Thyroid gland (tissue), 4 donors: ENCODE data around the gene IFT22. TPM values are rescaled to one million over a fixed set of nuclear protein-coding genes. Genes with fewer than 3 reads are reported as not detected.
"Not testable (repeated sequence)": the region's sequence is repeated elsewhere in the genome, so short reads cannot be mapped to it uniquely, and the experiment has no call there.

Source experiments
- DNase-seq, 2 donors: peaks; one replicate each; pipeline ENCODE4 v3.0.0-alpha.2; 2019
- H3K27ac ChIP-seq, 3 donors: fragments of 200-600 bp; sonication (generic); 1 replicate in 2 of 3; 2 replicates in 1 of 3; pipeline ENCODE4 v1.5.1; 2016 to 2019; ENCODE audit warnings: mild to moderate bottlenecking in 1 of 3, moderate library complexity in 1 of 3
- H3K27me3 ChIP-seq: fragments of 200-600 bp; sonication (generic); one replicate; pipeline ENCODE4 v1.5.1; 2019
- H3K36me3 ChIP-seq, 2 donors: fragments of 200-600 bp; sonication (generic); one replicate each; pipeline ENCODE4 v1.5.1; 2016 to 2019
- H3K4me1 ChIP-seq, 2 donors: fragments of 200-600 bp; sonication (generic); one replicate each; pipeline ENCODE4 v1.5.1; 2017 to 2019
- H3K4me3 ChIP-seq, 3 donors: fragments of 200-600 bp; sonication (generic); replicated peaks in 1 of 3; 1 replicate in 2 of 3; 2 replicates in 1 of 3; pipeline ENCODE4 v1.5.1; 2016; ENCODE audit warnings: mild to moderate bottlenecking in 1 of 3
- H3K9me3 ChIP-seq: fragments of 200-600 bp; sonication (generic); one replicate; pipeline ENCODE4 v1.5.1; 2017
- POLR2A ChIP-seq, 2 donors: fragments of 450-650 bp; IDR thresholded peaks; one replicate each; pipeline ENCODE4 v1.6.1; 2017; ENCODE audit warnings: antibody characterized with exemption in 2 of 2, mild to moderate bottlenecking in 2 of 2, moderate library complexity in 1 of 2
- WGBS, 2 donors: methylation state at CpG; one replicate each; pipeline ENCODE4 v1.1.5; 2017; 5-methylcytosine and 5-hydroxymethylcytosine counted together
- intact Hi-C: fragments of 100-400 bp; cut with DNase I; formaldehyde crosslinking; loops from one replicate; pipeline ENCODE4 v1.15.1; 2023
- total RNA-seq, 4 donors: library from RNA; depleted of rRNA; stranded (reverse); fragments of >200 nt; gene quantifications; one replicate each; pipeline ENCODE4 v1.2.3, GENCODE V29; 2016
- TF ChIP-seq, protein P1 (sequence below), 6 experiments: fragments of 200-600 bp in 3 of 6; fragments of 450-650 bp in 3 of 6; sonication (generic) in 3 of 6; IDR thresholded peaks; one replicate each; pipeline ENCODE4 v1.5.1; 2016 to 2019; ENCODE audit warnings: antibody characterized with exemption in 6 of 6, mild to moderate bottlenecking in 2 of 6, inconsistent platforms in 1 of 6, moderate library complexity in 1 of 6

Gene IFT22
- total RNA-seq, 4 donors from 2014 or later, result 48.2 to 57.2 (median 55.4) TPM

DNA sequence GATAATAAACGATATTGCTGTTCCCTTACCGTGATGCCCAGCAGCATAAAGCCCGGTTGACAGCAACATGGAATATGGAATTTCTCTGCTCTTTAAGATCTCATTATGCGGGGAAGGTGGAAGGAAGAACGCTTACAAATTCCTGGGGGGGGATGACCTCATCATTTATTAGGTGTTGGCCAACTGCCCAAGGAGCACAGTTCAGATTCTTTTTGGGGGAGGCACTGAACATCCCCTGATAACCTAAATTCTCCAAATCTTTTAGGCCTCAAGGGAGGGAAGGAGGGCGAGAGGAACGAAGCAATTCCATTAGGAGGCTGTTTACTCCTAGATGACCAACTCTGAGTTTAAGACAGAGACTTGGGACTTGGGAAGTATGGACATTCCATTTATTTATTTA lies 35.8 kb upstream of the IFT22 start:
- intact Hi-C loops, result no loop called here
- no peak for DNase-seq
- H3K36me3 ChIP-seq, result no peaks in the 10 kb centered on the region
- WGBS, 2 donors, result 79 to 82% methylated on average over 7 of the region's 7 CpGs
- no peaks in the 10 kb centered on the region for H3K9me3 ChIP-seq
- no peak for TF ChIP-seq POLR2A (IDR thresholded peaks at IDR 0.05)
- TF ChIP-seq, protein P1, sequence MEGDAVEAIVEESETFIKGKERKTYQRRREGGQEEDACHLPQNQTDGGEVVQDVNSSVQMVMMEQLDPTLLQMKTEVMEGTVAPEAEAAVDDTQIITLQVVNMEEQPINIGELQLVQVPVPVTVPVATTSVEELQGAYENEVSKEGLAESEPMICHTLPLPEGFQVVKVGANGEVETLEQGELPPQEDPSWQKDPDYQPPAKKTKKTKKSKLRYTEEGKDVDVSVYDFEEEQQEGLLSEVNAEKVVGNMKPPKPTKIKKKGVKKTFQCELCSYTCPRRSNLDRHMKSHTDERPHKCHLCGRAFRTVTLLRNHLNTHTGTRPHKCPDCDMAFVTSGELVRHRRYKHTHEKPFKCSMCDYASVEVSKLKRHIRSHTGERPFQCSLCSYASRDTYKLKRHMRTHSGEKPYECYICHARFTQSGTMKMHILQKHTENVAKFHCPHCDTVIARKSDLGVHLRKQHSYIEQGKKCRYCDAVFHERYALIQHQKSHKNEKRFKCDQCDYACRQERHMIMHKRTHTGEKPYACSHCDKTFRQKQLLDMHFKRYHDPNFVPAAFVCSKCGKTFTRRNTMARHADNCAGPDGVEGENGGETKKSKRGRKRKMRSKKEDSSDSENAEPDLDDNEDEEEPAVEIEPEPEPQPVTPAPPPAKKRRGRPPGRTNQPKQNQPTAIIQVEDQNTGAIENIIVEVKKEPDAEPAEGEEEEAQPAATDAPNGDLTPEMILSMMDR (IDR thresholded peaks at IDR 0.05), result no peak
- no peak overlapping the region for H3K27ac ChIP-seq
- no peak overlapping the region for H3K4me3 ChIP-seq
- H3K27me3 ChIP-seq, result no peaks in the 10 kb centered on the region
- H3K4me1 ChIP-seq, result peaks cover 0 to 1% of the 10 kb centered on the region in 2 donors

DNA sequence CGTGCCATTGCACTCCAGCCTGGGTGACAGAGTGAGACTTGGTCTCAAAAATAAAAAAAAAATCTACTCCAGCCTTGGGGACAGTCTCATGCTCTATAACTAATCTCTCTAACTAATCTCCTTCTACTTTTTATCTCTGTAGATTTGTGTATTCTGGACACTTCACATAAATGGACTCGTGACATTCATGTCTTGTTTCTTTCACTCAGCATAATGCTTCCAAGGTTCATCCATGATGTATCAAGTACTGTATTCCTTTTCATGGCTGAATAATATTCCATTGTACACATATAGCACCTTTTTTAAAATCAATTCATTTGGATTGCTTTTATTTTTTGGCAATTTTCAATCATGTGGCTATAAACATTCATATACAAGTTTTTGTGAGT lies 31.3 kb upstream of the IFT22 start:
- no peak for TF ChIP-seq POLR2A (IDR thresholded peaks at IDR 0.05)
- TF ChIP-seq, protein P1 (IDR thresholded peaks at IDR 0.05), result no peak
- no peaks in the 10 kb centered on the region for H3K9me3 ChIP-seq
- no peak overlapping the region for H3K27ac ChIP-seq
- no peaks in the 10 kb centered on the region for H3K27me3 ChIP-seq
- no peak for DNase-seq
- intact Hi-C loops, result no loop called here
- no peak overlapping the region for H3K4me3 ChIP-seq
- no peaks in the 10 kb centered on the region for H3K4me1 ChIP-seq
- WGBS, 2 donors, result 87 to 90% methylated on average over 2 of the region's 2 CpGs
- H3K36me3 ChIP-seq, result no peaks in the 10 kb centered on the region

DNA sequence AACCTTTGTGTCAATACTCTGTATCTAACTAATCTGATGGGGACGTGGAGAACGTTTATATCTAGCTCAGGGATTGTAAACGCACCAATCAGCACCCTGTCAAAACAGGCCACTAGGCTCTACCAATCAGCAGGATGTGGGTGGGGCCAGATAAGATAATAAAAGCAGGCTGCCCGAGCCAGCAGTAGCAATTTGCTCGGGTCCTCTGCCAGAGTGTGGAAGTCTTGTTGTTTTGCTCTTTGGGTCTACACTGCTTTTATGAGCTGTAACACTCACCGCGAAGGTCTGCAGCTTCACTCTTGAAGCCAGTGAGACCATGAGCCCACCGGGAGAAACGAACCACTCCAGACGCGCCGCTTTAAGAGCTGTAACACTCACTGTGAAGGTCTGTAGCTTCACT lies 27.7 kb upstream of the IFT22 start:
- DNase-seq, H3K9me3 ChIP-seq, intact Hi-C loops, H3K4me1 ChIP-seq, H3K27ac ChIP-seq, H3K4me3 ChIP-seq, H3K36me3 ChIP-seq, H3K27me3 ChIP-seq: not testable (repeated sequence)
- 75 to 80% methylated on average over 12 of the region's 12 CpGs for WGBS, 2 donors

DNA sequence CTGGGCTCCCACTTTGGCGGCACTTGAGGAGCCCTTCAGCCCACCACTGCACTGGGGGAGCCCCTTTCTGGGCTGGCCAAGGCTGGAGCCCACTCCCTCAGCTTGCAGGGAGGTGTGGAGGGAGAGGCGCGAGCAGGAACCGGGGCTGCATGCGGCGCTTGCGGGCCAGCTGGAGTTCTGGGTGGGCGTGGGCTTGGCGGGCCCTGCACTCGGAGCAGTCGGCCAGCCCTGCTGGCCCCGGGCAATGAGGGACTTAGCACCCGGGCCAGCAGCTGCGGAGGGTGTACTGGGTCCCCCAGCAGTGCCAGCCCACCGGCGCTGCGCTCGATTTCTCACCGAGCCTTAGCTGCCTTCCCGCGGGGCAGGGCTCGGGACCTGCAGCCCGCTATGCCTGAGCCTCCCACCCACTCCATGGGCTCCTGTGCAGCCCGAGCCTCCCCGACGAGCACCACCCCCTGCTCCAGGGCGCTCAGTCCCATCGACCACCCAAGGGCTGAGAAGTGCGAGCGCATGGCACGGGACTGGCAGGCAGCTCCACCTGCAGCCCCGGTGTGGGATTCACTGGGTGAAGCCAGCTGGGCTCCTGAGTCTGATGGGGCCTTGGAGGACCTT lies 26.9 kb upstream of the IFT22 start:
- WGBS, 2 donors, result 89% methylated on average over 12 of the region's 32 CpGs
- H3K9me3 ChIP-seq, H3K4me3 ChIP-seq, DNase-seq, intact Hi-C loops, H3K27me3 ChIP-seq, H3K4me1 ChIP-seq, H3K27ac ChIP-seq, H3K36me3 ChIP-seq: not testable (repeated sequence)

DNA sequence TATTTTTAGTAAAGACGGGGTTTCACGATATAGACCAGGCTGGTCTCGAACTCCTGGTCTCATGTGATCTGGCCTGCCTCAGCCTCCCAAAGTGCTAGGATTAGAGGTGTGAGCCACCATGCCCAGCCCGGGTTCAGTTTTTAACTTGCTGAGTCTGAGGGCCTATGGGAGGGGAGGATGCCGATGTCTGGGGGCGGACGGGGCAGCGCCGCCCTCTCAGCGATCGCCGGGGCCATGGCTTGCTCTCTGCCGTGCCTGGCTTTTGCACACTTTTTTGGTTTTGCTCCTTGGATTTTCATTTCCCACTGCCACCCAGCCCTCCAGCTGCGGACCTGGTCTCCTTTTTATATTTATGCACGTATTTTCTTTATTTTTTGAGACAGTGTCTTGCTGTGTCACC lies 25.9 kb upstream of the IFT22 start:
- Histone ChIP-seq H3K36me3 (no peaks in the 10 kb centered on the region), H3K9me3 (no peaks in the 10 kb centered on the region), H3K4me1 (no peaks in the 10 kb centered on the region), H3K27ac (no peak overlapping the region), H3K27me3 (no peaks in the 10 kb centered on the region), H3K4me3 (no peak overlapping the region)
- TF ChIP-seq, protein P1 (IDR thresholded peaks at IDR 0.05), result no peak
- no peak for TF ChIP-seq POLR2A (IDR thresholded peaks at IDR 0.05)
- 90 to 95% methylated on average over 15 of the region's 15 CpGs for WGBS, 2 donors
- intact Hi-C loops, result no loop called here
- DNase-seq, result no peak

DNA sequence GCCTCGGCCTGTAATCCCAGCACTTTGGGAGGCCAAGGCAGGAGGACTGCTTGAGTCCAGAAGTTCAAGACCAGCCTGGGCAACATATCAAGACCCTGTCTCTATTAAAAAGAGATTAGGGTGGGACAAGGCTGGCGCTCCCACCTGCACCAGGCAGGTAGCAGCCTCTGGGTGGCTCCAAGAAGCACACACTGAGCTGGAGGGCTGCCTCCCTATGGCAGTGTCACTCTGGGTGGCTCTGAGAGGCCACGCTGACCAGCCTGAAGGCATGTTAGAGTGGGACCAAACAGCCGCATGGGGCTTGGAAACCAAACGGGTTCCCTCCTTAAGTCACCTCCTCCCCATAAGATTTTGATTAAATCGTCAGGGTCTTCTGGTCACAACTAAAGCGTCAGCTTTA lies 21.3 kb upstream of the IFT22 start:
- WGBS, 2 donors, result 81 to 87% methylated on average over 7 of the region's 7 CpGs
- no peaks in the 10 kb centered on the region for H3K9me3 ChIP-seq
- no peak for DNase-seq
- TF ChIP-seq, protein P1 (IDR thresholded peaks at IDR 0.05), result no peak
- no peak for TF ChIP-seq POLR2A (IDR thresholded peaks at IDR 0.05)
- intact Hi-C loops, result no loop called here
- H3K27ac ChIP-seq, result no peak overlapping the region
- no peak overlapping the region for H3K4me3 ChIP-seq
- H3K4me1 ChIP-seq, result no peaks in the 10 kb centered on the region
- no peaks in the 10 kb centered on the region for H3K36me3 ChIP-seq
- no peaks in the 10 kb centered on the region for H3K27me3 ChIP-seq
